HUES48 (cell line): ENCODE data around the gene TRDMT1.
A peak's percentile ranks its signal among the peaks of the same experiment; 100 is the strongest.

Source experiments
- H3K27ac ChIP-seq: one replicate; pipeline ENCODE4 v1.7.0; 2013; ENCODE audit warnings: low read depth, low read length, inconsistent platforms
- H3K27me3 ChIP-seq: 2 replicates; pipeline ENCODE4 v1.6.1; 2013; ENCODE audit warnings: mild to moderate bottlenecking, low read length; ENCODE audit not compliant: control insufficient read depth, insufficient read depth
- H3K36me3 ChIP-seq: 2 replicates; pipeline ENCODE4 v1.6.1; 2013; ENCODE audit warnings: low read length; ENCODE audit not compliant: control insufficient read depth, insufficient read depth
- H3K4me1 ChIP-seq: 2 replicates; pipeline ENCODE4 v1.6.1; 2013; ENCODE audit warnings: mild to moderate bottlenecking, low read length; ENCODE audit not compliant: control insufficient read depth, insufficient read depth
- H3K4me3 ChIP-seq: 2 replicates; pipeline ENCODE4 v1.5.1; 2013; ENCODE audit warnings: mild to moderate bottlenecking, low read depth, low read length
- H3K9ac ChIP-seq: 2 replicates; pipeline ENCODE4 v1.6.1; 2013; ENCODE audit warnings: mild to moderate bottlenecking, low read depth, low read length, moderate library complexity
- H3K9me3 ChIP-seq: 2 replicates; pipeline ENCODE4 v1.6.1; 2013; ENCODE audit warnings: low read length; ENCODE audit not compliant: control insufficient read depth, insufficient read depth

The TRDMT1 gene

DNA sequence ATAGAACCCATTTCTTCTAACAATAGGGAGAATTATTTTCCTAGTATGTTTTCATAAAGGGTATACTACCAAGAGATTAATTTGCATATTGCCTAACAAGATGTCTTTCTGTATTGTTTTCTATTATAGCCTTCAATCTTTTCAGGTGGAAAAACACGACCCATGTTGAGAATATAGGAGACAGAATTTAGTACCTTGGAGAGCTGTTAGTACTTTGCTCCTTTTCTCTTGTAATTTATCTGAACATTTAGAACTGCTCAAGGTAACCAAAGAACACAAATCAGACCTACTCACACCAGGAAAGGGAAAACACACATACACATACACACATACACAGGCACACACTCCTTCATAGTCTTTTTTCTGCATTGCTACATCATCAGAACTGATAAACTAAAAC lies 7.8 kb upstream of the TRDMT1 start:
- H3K27me3 ChIP-seq = no peaks in the 10 kb centered on the region
- H3K36me3 ChIP-seq = no peaks in the 10 kb centered on the region
- H3K4me3 ChIP-seq = no peak overlapping the region
- H3K27ac ChIP-seq = no peak overlapping the region
- H3K9ac ChIP-seq = no peak overlapping the region
- H3K4me1 ChIP-seq = peaks cover 26% of the 10 kb centered on the region
- no peaks in the 10 kb centered on the region for H3K9me3 ChIP-seq

DNA sequence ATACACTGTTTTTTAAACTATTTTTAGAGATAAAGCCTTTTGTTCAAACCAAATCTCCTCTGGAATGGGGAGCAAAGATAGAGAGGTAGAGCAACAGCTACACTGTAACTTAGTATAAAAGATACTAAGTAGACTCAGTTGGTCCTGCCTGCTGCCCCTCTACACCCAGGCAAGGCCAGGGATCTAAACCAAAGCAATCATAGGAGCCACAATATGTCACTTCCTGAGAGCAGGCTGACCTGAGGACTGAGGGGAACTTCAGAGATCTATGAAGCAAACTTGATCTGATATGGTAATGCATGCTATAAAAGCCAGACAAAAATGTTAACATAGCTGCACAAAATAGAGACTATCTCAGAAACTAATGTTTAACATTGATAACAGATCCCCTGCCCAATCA lies 7.0 kb upstream of the TRDMT1 start:
- Histone ChIP-seq H3K27me3 (no peaks in the 10 kb centered on the region), H3K4me3 (no peak overlapping the region), H3K36me3 (no peaks in the 10 kb centered on the region), H3K9ac (no peak overlapping the region), H3K27ac (no peak overlapping the region), H3K4me1 (peaks cover 19% of the 10 kb centered on the region), H3K9me3 (no peaks in the 10 kb centered on the region)

DNA sequence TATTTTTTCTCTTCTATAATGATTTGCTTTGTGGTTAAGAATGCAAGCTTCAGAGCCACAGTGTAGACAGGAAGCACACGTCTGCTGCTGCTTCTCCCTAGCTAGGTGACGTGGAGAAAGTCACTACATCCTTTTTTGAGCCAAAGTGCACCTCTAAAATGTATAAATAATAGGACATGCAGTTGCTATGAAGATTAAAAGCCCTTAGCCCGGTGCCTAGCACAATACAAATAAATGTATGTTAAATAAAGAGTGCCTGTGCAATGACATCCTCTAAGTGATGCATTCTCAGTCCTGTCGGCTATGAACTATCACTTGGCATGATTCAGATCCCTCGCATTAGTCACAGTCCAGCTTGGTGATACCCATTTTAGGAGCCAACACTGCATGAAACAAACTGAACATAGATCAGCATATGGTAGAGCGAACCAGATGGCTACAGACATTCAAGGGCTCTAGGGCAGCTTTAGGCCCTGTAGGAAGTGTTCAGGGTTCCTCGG lies 4.8 kb upstream of the TRDMT1 start:
- no peak overlapping the region for H3K27ac ChIP-seq
- H3K9ac ChIP-seq = no peak overlapping the region
- H3K4me3 ChIP-seq = no peak overlapping the region
- no peaks in the 10 kb centered on the region for H3K27me3 ChIP-seq
- no peaks in the 10 kb centered on the region for H3K9me3 ChIP-seq
- H3K4me1 ChIP-seq = peaks cover 31% of the 10 kb centered on the region
- no peaks in the 10 kb centered on the region for H3K36me3 ChIP-seq

DNA sequence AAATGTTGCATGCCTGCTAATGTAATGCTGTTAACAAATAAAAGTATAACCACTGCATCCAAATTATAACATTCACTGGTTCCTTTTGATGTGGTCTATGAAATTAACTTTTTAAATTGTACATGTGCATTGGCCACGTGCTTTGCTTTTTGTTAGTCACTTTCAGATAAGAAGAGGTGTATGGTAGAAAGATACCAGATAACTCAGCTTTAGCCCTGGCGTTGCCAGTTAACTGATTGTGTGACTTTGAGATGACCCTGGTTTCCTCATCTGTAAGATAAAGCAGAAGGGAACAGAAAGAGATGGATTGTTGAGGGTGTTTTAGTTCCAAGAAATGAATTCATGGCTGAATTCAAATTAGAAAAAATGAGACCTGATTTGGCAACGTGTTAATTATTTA lies 1.9 kb upstream of the TRDMT1 start:
- Histone ChIP-seq H3K9me3 (no peaks in the 10 kb centered on the region), H3K27ac (no peak overlapping the region), H3K4me1 (peaks cover 41% of the 10 kb centered on the region), H3K27me3 (no peaks in the 10 kb centered on the region), H3K9ac (no peak overlapping the region), H3K4me3 (no peak overlapping the region), H3K36me3 (no peaks in the 10 kb centered on the region)

DNA sequence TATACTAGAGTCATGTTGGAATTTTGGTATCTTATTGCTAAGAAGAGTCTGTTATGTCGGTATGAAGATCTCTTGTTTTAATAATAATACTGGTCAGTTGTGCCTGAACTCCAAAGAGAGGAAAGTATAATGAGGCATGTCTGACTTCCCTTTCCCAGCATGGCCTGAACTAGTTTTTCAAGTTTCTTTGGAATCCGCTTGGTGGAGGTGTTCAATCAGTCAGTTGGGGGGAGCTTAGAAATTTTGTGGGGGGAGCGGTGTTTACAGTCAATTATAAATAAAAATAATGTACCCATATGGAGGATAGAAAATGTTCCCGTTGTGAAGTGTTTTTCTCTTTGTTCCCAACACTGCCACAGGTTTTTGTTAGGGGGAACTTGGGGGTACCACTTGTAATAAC lies 1.5 kb upstream of the TRDMT1 start:
- no peak overlapping the region for H3K27ac ChIP-seq
- no peaks in the 10 kb centered on the region for H3K36me3 ChIP-seq
- H3K27me3 ChIP-seq = no peaks in the 10 kb centered on the region
- H3K9ac ChIP-seq = no peak overlapping the region
- H3K4me1 ChIP-seq = peaks cover 43% of the 10 kb centered on the region
- H3K4me3 ChIP-seq = no peak overlapping the region
- no peaks in the 10 kb centered on the region for H3K9me3 ChIP-seq

DNA sequence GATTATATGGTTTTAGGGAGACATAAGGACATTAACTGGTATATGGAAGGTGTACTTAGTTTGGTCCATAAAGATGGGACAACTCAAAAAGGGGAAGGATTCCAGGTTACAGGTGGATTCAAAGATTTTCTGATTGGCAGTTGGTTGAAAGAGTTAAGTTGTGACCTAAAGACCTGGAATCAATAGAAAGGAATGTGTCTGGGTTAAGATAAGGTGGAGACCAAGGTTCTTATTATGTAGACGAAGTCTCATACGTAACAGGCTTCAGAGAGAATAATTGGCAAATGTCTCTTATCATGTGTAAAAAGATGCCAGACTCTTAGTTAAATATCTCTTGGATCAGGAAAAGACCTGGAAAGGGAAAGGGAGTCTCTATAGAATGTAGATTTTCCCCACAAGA lies 1.0 kb upstream of the TRDMT1 start:
- Histone ChIP-seq H3K9me3 (no peaks in the 10 kb centered on the region), H3K36me3 (no peaks in the 10 kb centered on the region), H3K4me1 (peaks cover 43% of the 10 kb centered on the region), H3K4me3 (no peak overlapping the region), H3K27me3 (no peaks in the 10 kb centered on the region), H3K27ac (peak overlapping the region; percentile 97), H3K9ac (no peak overlapping the region)

DNA sequence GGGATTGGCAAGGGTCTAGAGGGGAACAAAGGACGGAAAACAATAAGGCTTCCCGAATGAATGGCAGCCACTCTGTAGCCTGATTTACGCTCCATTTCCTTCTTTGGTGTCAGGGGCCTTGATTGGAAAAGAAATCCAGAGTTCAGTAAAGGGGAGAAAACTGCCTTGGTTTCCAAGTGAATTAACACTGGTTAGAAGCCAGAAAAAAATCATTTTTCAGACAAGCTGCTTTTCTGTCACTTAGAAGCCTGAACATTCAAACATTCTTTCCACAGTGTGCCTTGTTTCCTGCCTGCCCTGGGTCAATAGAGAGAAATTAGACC lies 283 bp upstream of the TRDMT1 start:
- Histone ChIP-seq H3K27me3 (no peaks in the 10 kb centered on the region), H3K4me3 (peak overlapping the region; percentile 89), H3K9me3 (no peaks in the 10 kb centered on the region)

DNA sequence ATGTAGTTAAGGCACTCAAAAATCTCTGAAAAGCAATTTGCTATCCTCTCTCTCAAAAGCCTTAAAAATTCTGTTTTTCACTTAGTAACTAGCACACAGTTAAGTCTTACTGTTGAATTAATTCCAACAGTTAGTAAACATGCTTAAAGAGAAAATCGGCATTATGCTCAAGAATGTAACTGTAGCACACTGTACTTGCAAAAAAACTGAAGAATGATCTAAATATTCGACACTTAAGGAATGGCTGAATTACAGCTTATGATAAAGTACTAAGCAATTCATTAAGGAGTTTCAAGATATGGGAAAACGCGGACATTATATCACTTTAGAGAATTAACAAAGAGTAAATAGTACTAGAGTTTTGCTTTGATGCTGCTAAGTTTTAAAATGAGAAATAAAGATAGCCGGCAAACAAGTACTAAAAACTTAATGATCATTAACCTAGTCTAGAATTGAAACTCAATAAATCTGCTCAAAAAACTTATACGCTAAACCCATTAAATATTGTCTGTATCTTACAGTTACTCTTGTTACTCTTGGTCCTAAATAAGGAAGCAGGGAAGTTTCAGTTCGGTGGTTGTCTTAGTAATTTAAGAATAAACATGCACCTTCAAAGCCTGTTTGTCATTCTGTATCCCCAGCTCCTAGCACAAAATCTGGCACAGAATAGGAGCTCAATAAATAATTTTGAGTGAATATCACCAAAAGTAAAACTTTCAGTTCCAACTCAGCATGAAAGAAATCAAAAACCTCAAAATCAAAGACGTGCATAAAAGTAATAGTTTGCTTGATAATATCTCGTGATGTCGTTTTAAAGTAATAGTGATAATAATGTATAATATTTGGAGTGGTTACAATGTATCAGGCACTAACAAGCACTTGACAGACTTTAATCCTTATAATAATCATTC lies 1.2 kb downstream of the TRDMT1 start:
- Histone ChIP-seq H3K9ac (peak overlapping the region; percentile 86), H3K27ac (peak overlapping the region; percentile 97), H3K4me3 (peak overlapping the region; percentile 89), H3K27me3 (no peaks in the 10 kb centered on the region), H3K9me3 (no peaks in the 10 kb centered on the region), H3K36me3 (no peaks in the 10 kb centered on the region), H3K4me1 (peaks cover 50% of the 10 kb centered on the region)

More for the DNA sequence above, 283 bp upstream of the TRDMT1 start:
- Histone ChIP-seq H3K27ac (peak overlapping the region; percentile 97), H3K9ac (peak overlapping the region; percentile 86), H3K36me3 (no peaks in the 10 kb centered on the region), H3K4me1 (peaks cover 44% of the 10 kb centered on the region)

DNA sequence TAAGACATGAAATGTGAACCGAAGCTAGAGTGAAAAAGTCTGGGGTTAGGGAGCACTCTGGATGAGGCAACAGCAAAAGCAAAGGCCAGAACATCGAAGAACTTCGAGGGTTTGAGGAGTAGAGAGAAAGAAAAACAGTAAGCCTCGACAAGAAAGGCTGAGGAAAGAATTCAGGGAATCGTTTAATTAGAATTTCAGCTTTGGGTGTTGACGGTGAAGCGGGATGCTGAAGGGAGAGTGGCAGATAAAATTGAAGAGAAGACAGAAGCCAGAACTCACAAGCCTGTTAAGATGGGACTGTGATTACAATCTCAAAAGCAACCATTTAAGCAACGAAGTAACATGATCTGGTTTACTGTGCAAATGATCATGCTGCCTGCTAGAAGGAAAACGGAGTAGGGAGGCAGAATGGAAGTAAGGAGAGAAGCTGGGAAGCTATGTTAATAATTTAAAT lies 2.1 kb downstream of the TRDMT1 start:
- peak overlapping the region; percentile 49 for H3K9ac ChIP-seq
- peak overlapping the region; percentile 65 for H3K27ac ChIP-seq
- H3K4me3 ChIP-seq = peak overlapping the region; percentile 89
- no peaks in the 10 kb centered on the region for H3K9me3 ChIP-seq
- H3K4me1 ChIP-seq = peaks cover 50% of the 10 kb centered on the region
- no peaks in the 10 kb centered on the region for H3K27me3 ChIP-seq
- no peaks in the 10 kb centered on the region for H3K36me3 ChIP-seq

DNA sequence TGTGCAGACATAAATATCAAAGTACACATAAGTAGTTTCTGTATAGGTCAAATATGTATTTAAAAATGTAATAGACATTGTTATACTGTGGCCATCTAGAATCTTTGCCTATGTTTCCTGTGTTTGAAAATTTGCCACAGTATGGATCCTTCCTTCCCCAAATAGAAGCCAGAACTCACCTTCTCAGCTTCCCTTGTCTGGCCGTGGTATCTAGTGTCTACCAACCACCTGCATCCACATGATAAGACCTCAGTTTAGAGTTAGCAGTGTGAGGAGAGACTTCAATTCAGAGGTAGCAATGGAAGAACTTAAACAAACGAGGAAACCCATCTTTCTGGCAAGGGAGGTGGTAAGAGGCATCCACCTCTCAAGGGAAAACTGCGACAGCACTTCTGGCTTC lies 4.9 kb downstream of the TRDMT1 start:
- H3K9ac ChIP-seq = no peak overlapping the region
- peaks cover 31% of the 10 kb centered on the region for H3K4me1 ChIP-seq
- H3K36me3 ChIP-seq = no peaks in the 10 kb centered on the region
- H3K4me3 ChIP-seq = no peak overlapping the region
- no peak overlapping the region for H3K27ac ChIP-seq
- no peaks in the 10 kb centered on the region for H3K9me3 ChIP-seq
- H3K27me3 ChIP-seq = no peaks in the 10 kb centered on the region

DNA sequence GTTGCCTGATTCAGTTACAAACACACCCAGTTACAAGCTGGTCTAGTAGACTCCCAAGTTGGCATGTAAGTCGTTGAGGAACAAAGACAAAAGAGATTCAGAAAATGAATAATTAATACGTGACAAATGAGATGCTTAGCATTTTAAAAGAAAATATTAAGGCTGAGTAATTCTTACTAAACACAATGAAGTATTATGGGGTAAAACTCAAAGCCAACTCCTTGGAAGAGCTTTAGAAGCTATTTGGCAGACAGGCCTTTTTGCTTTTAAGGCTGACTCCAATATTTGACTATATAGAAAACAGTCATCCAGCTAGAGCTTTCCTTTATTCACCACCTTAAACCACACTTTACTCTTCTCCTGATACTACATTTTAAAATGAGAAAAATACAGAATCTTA lies 5.4 kb downstream of the TRDMT1 start:
- peaks cover 31% of the 10 kb centered on the region for H3K4me1 ChIP-seq
- H3K36me3 ChIP-seq = no peaks in the 10 kb centered on the region
- H3K4me3 ChIP-seq = no peak overlapping the region
- no peaks in the 10 kb centered on the region for H3K27me3 ChIP-seq
- H3K9ac ChIP-seq = no peak overlapping the region
- H3K9me3 ChIP-seq = no peaks in the 10 kb centered on the region
- no peak overlapping the region for H3K27ac ChIP-seq
